HG02798 (cell line): ENCODE data around the gene GFI1.
A peak's percentile ranks its signal among the peaks of the same experiment; 100 is the strongest.

Source experiments
- ATAC-seq: cut with Tn5 transposase; IDR thresholded peaks from one replicate; pipeline ENCODE4 v1.9.1; 2021; ENCODE audit warnings: mild to moderate bottlenecking; ENCODE audit not compliant: unreplicated experiment, poor library complexity

GFI1 gene

GRCh38 chr1:92488832-92489231 is 2.1 kb upstream of the GFI1 start:
- no peak for ATAC-seq

DNA sequence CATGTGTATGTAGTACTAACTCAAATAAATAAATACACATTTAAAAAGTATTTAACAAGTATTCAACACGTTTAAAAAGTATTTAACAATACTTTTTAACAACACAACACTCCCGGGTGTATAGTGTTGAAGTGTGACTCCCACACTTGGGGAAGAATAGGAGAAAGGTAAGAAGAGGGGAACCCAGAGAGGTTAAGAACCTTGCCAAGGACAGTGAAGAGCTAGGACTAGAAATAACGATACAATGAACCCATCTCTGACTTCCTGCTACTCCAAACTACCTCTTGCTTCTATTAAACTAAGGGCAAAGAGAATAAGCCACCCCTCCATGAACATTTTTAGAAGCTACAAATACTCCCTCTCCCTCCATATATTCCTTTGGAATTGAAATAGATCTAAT is 1.7 kb upstream of the GFI1 start:
- no peak for ATAC-seq

GRCh38 chr1:92487078-92487605 is 417 bp upstream of the GFI1 start:
- ATAC-seq, result no peak

- ATAC-seq, result peak; percentile 66
Observed at GRCh38 chr1:92485381-92486250, 1.1 kb downstream of the GFI1 start.

DNA sequence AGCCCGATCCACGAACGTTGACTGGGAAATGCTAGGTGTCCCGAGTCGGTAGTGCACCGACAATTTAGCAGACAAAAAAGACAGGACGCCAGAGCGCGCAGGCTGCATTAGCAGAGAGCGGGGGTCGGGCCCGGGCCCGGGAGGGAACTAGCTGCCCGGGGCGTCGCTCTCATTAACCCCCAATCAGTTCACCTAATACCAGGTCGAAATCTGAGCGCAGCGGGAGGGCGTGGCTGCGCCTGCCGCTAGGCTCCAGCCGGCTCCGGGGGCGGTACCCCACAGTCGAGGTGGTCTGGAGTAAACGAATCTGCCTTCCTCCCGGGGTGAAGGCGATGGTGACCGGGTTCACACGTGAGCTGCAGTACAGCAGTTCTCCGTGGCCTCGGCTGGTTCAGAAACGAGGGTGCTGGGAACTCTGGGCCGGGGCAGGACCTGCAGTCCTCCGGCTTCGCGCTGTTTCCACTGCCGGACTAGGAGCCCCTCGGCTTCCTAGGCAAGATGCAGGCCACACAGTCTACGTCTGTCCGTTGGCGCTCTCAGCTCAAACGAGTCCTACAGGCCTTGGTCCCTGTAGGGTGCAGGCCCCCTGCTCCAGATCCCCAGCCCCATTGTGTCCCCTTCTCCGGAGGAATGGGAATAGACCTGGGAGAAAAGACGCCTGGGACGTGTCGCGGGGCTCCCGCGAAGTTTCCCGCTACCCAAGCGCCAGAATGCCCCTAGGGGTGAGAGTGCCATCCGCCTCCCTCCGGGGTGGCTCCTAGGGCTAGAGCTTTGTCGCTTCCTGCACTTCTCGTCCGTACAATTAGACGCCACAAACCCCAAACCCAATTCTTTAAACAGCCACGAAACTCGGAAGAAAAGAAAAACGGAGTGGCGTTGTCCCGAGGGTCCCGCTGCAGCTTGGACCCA is 2.0 kb downstream of the GFI1 start:
- peak; percentile 26 for ATAC-seq

- ATAC-seq, result peak; percentile 13
Observed at GRCh38 chr1:92483610-92484471, 2.9 kb downstream of the GFI1 start.

GRCh38 chr1:92482665-92483609 is 3.8 kb downstream of the GFI1 start:
- ATAC-seq, result no peak

DNA sequence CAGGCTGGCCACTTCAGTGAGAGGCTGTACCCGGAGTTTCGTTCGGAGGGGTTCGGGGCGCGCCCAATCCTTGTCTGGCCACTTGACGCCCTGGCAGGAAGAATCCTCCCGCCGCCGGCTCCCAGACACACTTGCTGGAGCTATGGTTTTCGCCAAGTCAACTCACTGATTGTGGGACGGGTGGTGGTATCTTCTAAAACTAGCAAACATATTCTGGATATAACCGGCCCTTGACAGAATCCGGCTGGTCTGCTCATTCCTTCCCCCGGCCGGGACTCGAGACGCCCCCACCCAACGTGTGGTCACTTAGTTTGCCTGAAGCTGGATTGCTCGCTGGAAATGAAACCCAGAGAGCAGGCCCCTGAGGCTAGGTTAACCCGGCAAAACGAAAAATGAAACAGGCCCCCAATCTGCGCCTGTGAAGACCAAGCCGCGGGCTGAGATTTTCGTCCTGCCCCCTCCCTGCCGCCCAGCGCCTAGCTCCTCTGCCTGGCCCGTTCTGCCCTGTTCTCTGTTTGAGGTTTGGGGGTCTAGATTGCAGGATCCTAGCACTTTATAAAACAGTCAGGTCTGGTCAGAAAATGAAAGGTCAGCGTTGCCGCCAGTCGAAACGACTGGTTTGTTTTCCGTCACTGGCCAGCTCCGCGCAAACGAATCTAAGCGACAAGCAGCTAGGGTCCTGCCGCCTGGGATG is 4.6 kb downstream of the GFI1 start:
- no peak for ATAC-seq

DNA sequence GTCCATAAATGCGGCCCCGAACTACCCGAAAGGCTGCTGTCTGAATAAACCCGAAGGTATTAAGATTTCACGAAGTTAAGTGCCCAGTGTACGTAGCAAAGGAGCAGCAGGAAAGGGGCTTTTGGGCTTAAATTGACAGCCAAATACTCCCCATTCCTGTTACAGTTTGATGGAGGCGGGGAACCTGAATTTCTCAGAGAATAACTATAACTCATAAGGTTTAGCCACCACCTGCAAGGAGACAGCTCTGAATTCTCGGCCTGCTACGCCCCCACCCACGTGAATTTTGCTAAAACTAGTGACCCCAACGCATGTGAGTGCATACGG is 5.2 kb downstream of the GFI1 start:
- no peak for ATAC-seq

GRCh38 chr1:92480813-92481598 is 5.7 kb downstream of the GFI1 start:
- no peak for ATAC-seq

- no peak for ATAC-seq
Observed at GRCh38 chr1:92480200-92480812, 6.4 kb downstream of the GFI1 start.

GRCh38 chr1:92479587-92479986 is 7.1 kb downstream of the GFI1 start:
- no peak for ATAC-seq

GRCh38 chr1:92478393-92478792 is 8.3 kb downstream of the GFI1 start:
- ATAC-seq, result no peak

DNA sequence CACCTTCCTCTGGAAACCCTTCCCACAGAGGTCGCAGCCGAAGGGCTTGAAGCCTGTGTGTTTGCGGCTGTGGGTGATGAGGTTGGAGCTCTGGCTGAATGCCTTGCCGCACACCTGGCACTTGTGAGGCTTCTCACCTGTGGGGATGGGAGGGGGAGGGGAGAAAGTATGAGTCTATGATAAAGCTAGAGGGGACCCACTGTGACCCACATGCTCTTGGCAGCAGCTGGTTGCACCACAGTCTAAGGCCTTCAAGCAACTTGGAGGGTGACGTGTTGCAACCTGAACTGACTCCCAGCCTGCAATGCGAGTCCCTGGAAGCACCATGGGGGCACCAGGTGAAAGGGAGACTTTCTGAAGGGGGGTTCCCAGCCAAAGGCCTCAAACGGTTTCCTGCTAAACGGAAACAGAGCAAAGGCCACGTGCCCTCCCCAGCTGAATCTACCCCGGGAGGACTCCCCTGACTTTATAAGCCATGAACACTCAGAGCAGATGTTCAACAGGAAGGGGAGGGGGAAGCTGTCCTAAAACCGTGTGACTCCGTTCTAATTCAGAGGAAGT is 10.6 kb downstream of the GFI1 start:
- peak; percentile 47 for ATAC-seq

DNA sequence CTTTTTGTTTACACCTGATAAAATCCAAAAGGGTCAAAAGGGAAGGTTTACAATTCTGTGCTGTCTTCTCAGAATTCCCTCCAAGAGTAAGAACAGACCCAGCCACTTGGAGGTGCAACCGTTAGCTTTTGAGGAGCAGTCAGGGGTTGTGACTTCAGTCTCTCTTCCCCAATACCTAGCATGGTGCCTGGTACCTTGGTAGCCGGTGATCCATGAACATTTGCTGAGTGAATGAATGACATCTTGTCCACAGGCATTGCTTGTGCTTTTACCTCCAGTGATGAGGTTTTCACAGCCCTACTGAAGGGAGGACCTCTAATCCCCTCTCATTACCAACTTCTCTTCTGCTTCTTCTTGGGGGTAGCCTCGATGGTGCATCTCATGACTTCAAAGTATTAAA is 11.7 kb downstream of the GFI1 start:
- no peak for ATAC-seq

DNA sequence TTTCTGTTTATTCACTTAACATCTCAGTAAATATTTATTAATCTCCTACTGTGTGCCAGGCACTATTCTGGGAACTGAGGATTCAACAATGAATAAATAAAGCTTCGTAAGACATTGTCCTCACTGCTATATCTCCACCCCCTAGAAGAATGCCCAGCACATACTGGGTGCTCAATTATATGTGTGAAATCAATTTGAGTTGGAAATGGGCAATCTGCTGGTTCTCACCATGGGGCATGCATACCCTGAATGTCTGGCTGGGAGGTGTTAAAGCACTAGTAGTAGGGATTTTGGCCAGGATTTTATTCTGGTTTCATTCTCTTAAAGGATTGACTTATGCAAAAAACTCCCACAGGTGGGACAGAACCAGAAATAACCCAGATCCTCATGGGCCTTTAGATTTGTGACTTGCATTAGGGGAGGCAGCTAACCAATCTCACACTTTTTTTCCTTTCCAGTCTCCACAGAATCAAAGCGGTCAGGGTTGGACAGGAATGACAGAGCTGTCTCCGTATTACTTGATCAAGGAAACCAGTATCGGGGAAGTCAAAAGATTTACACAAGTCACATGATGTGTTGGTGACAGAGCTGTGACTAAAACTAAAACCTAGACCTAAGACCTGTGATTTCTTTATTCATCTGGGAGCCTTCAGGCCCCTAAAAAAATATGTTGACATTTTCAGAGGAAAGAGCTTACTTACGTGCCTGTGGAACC is 12.8 kb downstream of the GFI1 start:
- ATAC-seq, result peak; percentile 63
